Measurements from ENCODE around the gene LIPI. TPM values are rescaled to one million over a fixed set of nuclear protein-coding genes. Genes with fewer than 3 reads are reported as not detected.

LIPI gene
- total RNA-seq, result not detected in 2 replicates

DNA sequence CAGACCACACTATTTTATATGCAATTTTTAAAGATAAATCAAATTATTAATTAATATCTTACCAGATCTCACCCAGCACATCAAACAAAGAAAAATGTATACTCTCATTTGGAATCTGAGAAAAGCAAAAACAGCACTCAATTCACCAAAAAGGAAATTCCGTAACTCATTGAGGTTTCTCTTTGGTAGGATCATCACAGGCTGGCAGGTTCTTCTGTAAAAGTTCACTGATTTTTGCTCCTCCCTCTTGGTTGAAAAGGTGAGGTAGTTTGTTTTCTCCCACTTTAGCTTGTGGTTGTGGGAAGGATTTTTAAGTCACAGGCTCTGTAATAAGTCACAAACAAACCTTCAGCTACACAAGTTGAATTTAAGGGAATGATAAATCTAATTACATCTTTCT is at the start of gene LIPI:
Gene LIPI, minus strand, starts transcription at position 218 of the 400 bp plus-strand sequence. Its CDS starts 110 bp downstream, at position 108.
- DNase-seq (ENCODE audit: low spot score), result no peak
- H3K4me3 Mint-ChIP-seq, result no peak within 1 kb of the TSS
- H3K36me3 Mint-ChIP-seq (ENCODE audit: low read depth), result no peaks in the 10 kb centered on the region
- H3K9me3 Mint-ChIP-seq, result no peaks in the 10 kb centered on the region
- H3K27me3 Mint-ChIP-seq (ENCODE audit: insufficient read depth), result peaks cover 20% of the 10 kb centered on the region
- intact Hi-C loops (cut with micrococcal nuclease), result loop anchor here (10.0 kb wide), 1 partner anchor 126 kb away; no protein-coding TSS in a partner anchor
- no peaks in the 10 kb centered on the region for H3K4me1 Mint-ChIP-seq (ENCODE audit: low read depth)
- no peak within 1 kb of the TSS for H3K27ac Mint-ChIP-seq

DNA sequence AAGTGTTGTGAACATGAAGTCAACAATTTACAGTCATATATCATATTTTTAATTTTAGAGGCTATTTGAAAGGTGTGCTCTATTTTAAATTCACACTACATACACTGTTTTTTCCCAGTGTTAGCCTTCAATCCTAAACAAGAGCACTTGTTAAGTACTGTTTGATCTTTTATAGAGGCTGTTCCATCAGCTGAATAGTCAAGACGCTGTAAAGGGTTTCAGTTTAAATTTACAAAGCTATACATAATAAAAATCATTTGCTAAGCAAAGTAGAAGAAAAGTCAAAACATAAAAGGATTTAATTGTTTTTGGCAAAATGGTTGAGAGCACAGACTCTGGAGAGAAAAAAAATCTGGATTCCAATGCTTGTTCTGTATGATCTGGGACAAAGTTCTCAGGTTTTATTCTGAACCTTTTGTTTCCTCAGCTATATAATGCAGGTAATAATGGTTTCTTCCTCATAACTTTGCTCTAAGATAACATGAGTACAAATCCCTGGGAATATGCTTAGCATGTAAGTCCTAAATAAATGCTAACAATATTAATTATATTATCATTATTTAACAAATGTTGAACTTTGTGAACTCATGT is 49.5 kb upstream of the LIPI start:
- H3K9me3 Mint-ChIP-seq, result no peaks in the 10 kb centered on the region
- no peaks in the 10 kb centered on the region for H3K4me1 Mint-ChIP-seq (ENCODE audit: low read depth)
- H3K4me3 Mint-ChIP-seq, result no peak overlapping the region
- peaks cover 13% of the 10 kb centered on the region for H3K27me3 Mint-ChIP-seq (ENCODE audit: insufficient read depth)
- no peaks in the 10 kb centered on the region for H3K36me3 Mint-ChIP-seq (ENCODE audit: low read depth)
- DNase-seq (ENCODE audit: low spot score), result no peak
- intact Hi-C loops (cut with micrococcal nuclease), result loop anchor here (2.0 kb wide), 1 partner anchor 1333 kb away; no protein-coding TSS in a partner anchor
- no peak overlapping the region for H3K27ac Mint-ChIP-seq

DNA sequence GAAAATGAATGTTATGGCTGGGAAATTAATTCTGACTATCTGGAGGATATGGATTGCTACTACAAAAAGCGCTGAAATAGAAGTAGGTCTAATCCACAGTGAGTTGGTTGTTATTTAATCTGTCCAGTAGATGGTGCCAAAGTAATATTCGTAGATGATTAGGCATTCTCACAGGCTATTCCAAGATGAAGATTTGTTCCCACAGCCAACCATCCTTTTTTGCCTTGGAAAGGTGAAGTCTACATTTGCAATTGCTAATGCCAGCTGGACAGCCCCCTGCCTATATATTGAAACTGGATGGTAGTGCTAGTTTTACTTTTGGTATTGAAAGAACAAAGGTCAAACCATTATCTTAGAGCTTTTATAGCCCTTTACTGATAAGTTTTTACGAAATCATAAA is 49.0 kb upstream of the LIPI start:
- Mint-ChIP-seq H3K4me3 (no peak overlapping the region), H3K27me3 (ENCODE audit: insufficient read depth) (peaks cover 10% of the 10 kb centered on the region), H3K4me1 (ENCODE audit: low read depth) (no peaks in the 10 kb centered on the region), H3K9me3 (no peaks in the 10 kb centered on the region), H3K27ac (no peak overlapping the region), H3K36me3 (ENCODE audit: low read depth) (no peaks in the 10 kb centered on the region)
- intact Hi-C loops (cut with micrococcal nuclease), result loop anchor here (2.0 to 10.0 kb wide), 4 partner anchors 515 to 1333 kb away; no protein-coding TSS in a partner anchor
- no peak for DNase-seq (ENCODE audit: low spot score)

DNA sequence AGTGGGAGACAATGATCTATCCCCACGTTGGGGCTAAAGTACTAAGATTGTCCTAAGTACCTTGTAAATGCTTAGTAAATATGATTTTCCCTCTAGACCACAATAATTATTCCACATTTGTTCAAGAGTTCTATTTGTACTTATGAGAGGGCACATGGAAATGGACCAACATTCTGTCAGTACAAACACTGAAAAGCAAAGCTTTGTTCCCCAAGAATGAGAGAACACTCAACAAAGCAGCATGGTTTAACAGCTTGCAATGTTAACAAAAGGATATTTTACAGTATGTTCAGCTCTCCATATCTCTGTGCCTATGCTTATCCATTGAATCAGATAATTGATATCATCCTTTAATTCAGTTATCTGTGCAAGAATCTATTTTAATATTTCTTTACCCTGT is 40.6 kb upstream of the LIPI start:
- H3K27ac Mint-ChIP-seq, result no peak overlapping the region
- DNase-seq (ENCODE audit: low spot score), result no peak
- H3K27me3 Mint-ChIP-seq (ENCODE audit: insufficient read depth), result peaks cover 6% of the 10 kb centered on the region
- H3K4me1 Mint-ChIP-seq (ENCODE audit: low read depth), result peaks cover 10% of the 10 kb centered on the region
- H3K9me3 Mint-ChIP-seq, result no peaks in the 10 kb centered on the region
- intact Hi-C loops (cut with micrococcal nuclease), result loop anchor here (10.0 kb wide), 1 partner anchor 523 kb away; no protein-coding TSS in a partner anchor
- H3K4me3 Mint-ChIP-seq, result no peak overlapping the region
- no peaks in the 10 kb centered on the region for H3K36me3 Mint-ChIP-seq (ENCODE audit: low read depth)

- no peaks in the 10 kb centered on the region for H3K9me3 Mint-ChIP-seq
- H3K4me3 Mint-ChIP-seq, result no peak overlapping the region
- no peaks in the 10 kb centered on the region for H3K4me1 Mint-ChIP-seq (ENCODE audit: low read depth)
- DNase-seq (ENCODE audit: low spot score), result no peak
- no peaks in the 10 kb centered on the region for H3K36me3 Mint-ChIP-seq (ENCODE audit: low read depth)
- no peak overlapping the region for H3K27ac Mint-ChIP-seq
- H3K27me3 Mint-ChIP-seq (ENCODE audit: insufficient read depth), result peaks cover 5% of the 10 kb centered on the region
- intact Hi-C loops (cut with micrococcal nuclease), result no loop called here
Observed at GRCh38 chr21:14245711-14246110, 35.0 kb upstream of the LIPI start.

DNA sequence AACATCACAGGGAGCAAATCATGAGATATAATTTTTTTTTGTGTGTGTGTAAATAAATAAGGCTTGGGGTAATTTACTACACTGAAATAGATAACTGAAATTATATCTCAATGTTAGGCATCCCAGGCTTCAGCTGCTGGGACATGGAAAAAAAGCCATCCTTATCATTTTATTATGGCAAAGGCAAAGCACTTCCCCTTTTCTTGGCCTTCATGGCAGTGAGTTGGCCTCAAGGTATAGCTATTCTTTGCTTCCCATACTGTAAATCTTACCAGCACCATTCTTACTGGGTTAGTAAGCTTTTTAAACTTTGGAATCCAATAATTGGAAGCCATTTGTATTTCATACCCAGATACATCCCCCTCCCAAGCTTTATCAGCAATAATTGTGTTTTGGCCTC is 34.2 kb upstream of the LIPI start:
- no peak for DNase-seq (ENCODE audit: low spot score)
- peaks cover 3% of the 10 kb centered on the region for H3K27me3 Mint-ChIP-seq (ENCODE audit: insufficient read depth)
- no peaks in the 10 kb centered on the region for H3K9me3 Mint-ChIP-seq
- no peak overlapping the region for H3K4me3 Mint-ChIP-seq
- no peaks in the 10 kb centered on the region for H3K36me3 Mint-ChIP-seq (ENCODE audit: low read depth)
- H3K27ac Mint-ChIP-seq, result no peak overlapping the region
- intact Hi-C loops (cut with micrococcal nuclease), result no loop called here
- no peaks in the 10 kb centered on the region for H3K4me1 Mint-ChIP-seq (ENCODE audit: low read depth)

- no peaks in the 10 kb centered on the region for H3K9me3 Mint-ChIP-seq
Observed at GRCh38 chr21:14243874-14244273, 33.1 kb upstream of the LIPI start.

DNA sequence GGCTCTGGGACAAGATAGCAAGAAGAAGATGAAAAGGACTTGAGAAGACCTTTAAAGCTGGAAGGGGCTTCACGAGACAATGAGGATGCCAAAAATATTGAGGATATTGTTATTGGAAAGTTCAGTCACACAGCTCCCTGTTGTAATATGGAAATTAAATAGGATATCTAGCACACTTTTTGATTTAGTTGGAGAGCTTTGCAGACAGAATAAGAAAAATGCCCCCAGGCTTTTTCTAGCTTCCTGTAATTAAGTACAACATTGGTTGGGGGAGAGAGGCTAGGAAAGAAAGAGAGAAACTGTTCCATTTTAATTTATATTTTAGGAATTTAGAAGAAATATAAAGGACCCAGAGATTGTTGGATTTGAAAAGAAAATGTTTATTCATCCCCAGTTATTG is 32.7 kb upstream of the LIPI start:
- Mint-ChIP-seq H3K27me3 (ENCODE audit: insufficient read depth) (no peaks in the 10 kb centered on the region), H3K4me3 (no peak overlapping the region), H3K9me3 (no peaks in the 10 kb centered on the region), H3K4me1 (ENCODE audit: low read depth) (no peaks in the 10 kb centered on the region), H3K36me3 (ENCODE audit: low read depth) (no peaks in the 10 kb centered on the region), H3K27ac (no peak overlapping the region)
- intact Hi-C loops (cut with micrococcal nuclease), result no loop called here
- no peak for DNase-seq (ENCODE audit: low spot score)

More at GRCh38 chr21:14243874-14244273, 33.1 kb upstream of the LIPI start:
- no peak for DNase-seq (ENCODE audit: low spot score)
- intact Hi-C loops (cut with micrococcal nuclease), result no loop called here
- Mint-ChIP-seq H3K4me3 (no peak overlapping the region), H3K27ac (no peak overlapping the region), H3K27me3 (ENCODE audit: insufficient read depth) (peaks cover 3% of the 10 kb centered on the region), H3K36me3 (ENCODE audit: low read depth) (no peaks in the 10 kb centered on the region), H3K4me1 (ENCODE audit: low read depth) (no peaks in the 10 kb centered on the region)

- no peaks in the 10 kb centered on the region for H3K36me3 Mint-ChIP-seq (ENCODE audit: low read depth)
- H3K4me3 Mint-ChIP-seq, result no peak overlapping the region
- H3K27me3 Mint-ChIP-seq (ENCODE audit: insufficient read depth), result no peaks in the 10 kb centered on the region
- no peaks in the 10 kb centered on the region for H3K9me3 Mint-ChIP-seq
- H3K27ac Mint-ChIP-seq, result no peak overlapping the region
- no peak for DNase-seq (ENCODE audit: low spot score)
- intact Hi-C loops (cut with micrococcal nuclease), result no loop called here
- no peaks in the 10 kb centered on the region for H3K4me1 Mint-ChIP-seq (ENCODE audit: low read depth)
Observed at GRCh38 chr21:14241297-14241696, 30.5 kb upstream of the LIPI start.

DNA sequence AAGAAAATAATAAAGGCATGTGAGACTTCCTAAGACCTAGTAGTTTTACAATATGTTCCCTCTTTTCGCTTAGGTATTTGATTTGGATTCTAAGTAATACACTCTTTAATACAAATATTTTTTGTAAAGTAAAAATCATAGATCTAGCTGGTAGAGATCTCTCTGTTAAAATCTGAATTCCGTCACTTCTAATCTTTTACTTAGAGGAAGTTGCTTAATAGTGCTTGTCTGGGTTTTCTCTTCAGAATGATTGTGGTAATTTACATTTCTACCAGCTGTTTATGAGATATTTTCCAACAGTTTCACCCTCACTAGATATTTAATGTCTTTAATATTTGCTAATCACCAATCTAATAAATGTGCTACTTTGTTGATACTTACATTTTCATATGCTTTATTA is 28.5 kb upstream of the LIPI start:
- H3K27me3 Mint-ChIP-seq (ENCODE audit: insufficient read depth), result no peaks in the 10 kb centered on the region
- intact Hi-C loops (cut with micrococcal nuclease), result no loop called here
- DNase-seq (ENCODE audit: low spot score), result no peak
- no peak overlapping the region for H3K4me3 Mint-ChIP-seq
- H3K4me1 Mint-ChIP-seq (ENCODE audit: low read depth), result no peaks in the 10 kb centered on the region
- no peak overlapping the region for H3K27ac Mint-ChIP-seq
- no peaks in the 10 kb centered on the region for H3K9me3 Mint-ChIP-seq
- no peaks in the 10 kb centered on the region for H3K36me3 Mint-ChIP-seq (ENCODE audit: low read depth)

GRCh38 chr21:14236180-14236579 is 25.4 kb upstream of the LIPI start:
- Mint-ChIP-seq H3K4me3 (no peak overlapping the region), H3K36me3 (ENCODE audit: low read depth) (no peaks in the 10 kb centered on the region), H3K27me3 (ENCODE audit: insufficient read depth) (no peaks in the 10 kb centered on the region), H3K4me1 (ENCODE audit: low read depth) (no peaks in the 10 kb centered on the region), H3K27ac (no peak overlapping the region), H3K9me3 (no peaks in the 10 kb centered on the region)
- intact Hi-C loops (cut with micrococcal nuclease), result no loop called here
- no peak for DNase-seq (ENCODE audit: low spot score)

GRCh38 chr21:14235101-14235500 is 24.3 kb upstream of the LIPI start:
- no peak for DNase-seq (ENCODE audit: low spot score)
- no peak overlapping the region for H3K27ac Mint-ChIP-seq
- H3K9me3 Mint-ChIP-seq, result peaks cover 4% of the 10 kb centered on the region
- H3K27me3 Mint-ChIP-seq (ENCODE audit: insufficient read depth), result no peaks in the 10 kb centered on the region
- intact Hi-C loops (cut with micrococcal nuclease), result no loop called here
- no peak overlapping the region for H3K4me3 Mint-ChIP-seq
- H3K4me1 Mint-ChIP-seq (ENCODE audit: low read depth), result no peaks in the 10 kb centered on the region
- no peaks in the 10 kb centered on the region for H3K36me3 Mint-ChIP-seq (ENCODE audit: low read depth)

- no peak overlapping the region for H3K4me3 Mint-ChIP-seq
- H3K27ac Mint-ChIP-seq, result no peak overlapping the region
- H3K36me3 Mint-ChIP-seq (ENCODE audit: low read depth), result no peaks in the 10 kb centered on the region
- no peaks in the 10 kb centered on the region for H3K4me1 Mint-ChIP-seq (ENCODE audit: low read depth)
- DNase-seq (ENCODE audit: low spot score), result no peak
- intact Hi-C loops (cut with micrococcal nuclease), result no loop called here
- H3K27me3 Mint-ChIP-seq (ENCODE audit: insufficient read depth), result no peaks in the 10 kb centered on the region
- H3K9me3 Mint-ChIP-seq, result peaks cover 15% of the 10 kb centered on the region
Observed at GRCh38 chr21:14229399-14229798, 18.6 kb upstream of the LIPI start.

DNA sequence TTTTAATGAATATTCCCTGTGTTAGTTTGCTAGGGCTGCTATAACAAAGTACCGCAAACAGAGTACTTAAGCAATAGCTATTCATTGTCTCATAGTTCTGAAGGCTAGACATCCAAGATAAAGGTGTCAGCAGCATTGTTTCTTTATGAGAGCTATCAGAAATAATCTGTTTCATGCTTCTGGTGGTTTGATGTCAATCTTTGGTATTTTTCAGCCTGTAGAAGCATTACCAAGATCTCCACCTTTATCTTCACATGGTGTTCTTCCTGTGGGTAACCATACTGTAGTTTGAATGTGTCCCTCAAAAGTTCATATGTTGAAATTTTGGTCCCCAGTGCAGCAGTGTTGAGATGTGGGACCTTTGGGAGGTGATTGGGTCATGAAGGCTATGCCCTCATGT is 12.6 kb upstream of the LIPI start:
- no peaks in the 10 kb centered on the region for H3K36me3 Mint-ChIP-seq (ENCODE audit: low read depth)
- intact Hi-C loops (cut with micrococcal nuclease), result no loop called here
- no peak overlapping the region for H3K27ac Mint-ChIP-seq
- H3K27me3 Mint-ChIP-seq (ENCODE audit: insufficient read depth), result no peaks in the 10 kb centered on the region
- no peak overlapping the region for H3K4me3 Mint-ChIP-seq
- no peaks in the 10 kb centered on the region for H3K9me3 Mint-ChIP-seq
- DNase-seq (ENCODE audit: low spot score), result no peak
- no peaks in the 10 kb centered on the region for H3K4me1 Mint-ChIP-seq (ENCODE audit: low read depth)
